ENCODE data around the gene PIGU.

Gene PIGU

DNA sequence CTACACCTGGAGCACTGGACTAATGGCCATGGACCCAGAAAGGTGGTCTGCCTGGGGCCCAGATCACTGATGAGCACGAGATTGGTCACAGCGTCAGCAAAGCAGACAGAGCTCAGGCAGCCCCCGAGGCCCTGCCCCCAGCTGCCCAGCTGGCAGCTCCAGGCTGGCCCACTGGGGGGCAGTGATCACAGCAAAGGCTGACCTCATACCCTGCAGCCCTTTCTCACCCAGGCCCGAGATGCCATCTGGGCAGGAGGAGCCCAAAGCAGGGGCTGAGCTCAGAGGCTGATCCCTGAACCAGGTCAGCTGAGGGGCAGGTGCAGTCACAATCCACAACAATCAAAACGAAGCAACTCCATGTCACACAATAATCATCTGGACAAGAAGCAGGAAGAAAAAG lies 114.3 kb downstream of the PIGU start:
- Histone ChIP-seq H3K36me3 (ENCODE audit: control insufficient read depth, insufficient read depth, low read length) (no peaks in the 10 kb centered on the region), H3K9me3 (ENCODE audit: control insufficient read depth, insufficient read depth, low read length) (no peaks in the 10 kb centered on the region), H3K27ac (ENCODE audit: low read depth, low read length) (no peak overlapping the region), H3K27me3 (ENCODE audit: control insufficient read depth, insufficient read depth, low read length) (no peaks in the 10 kb centered on the region), H3K4me3 (ENCODE audit: low read depth, low read length) (no peak overlapping the region), H3K4me1 (ENCODE audit: control insufficient read depth, insufficient read depth, low read length) (peaks cover under 1% of the 10 kb centered on the region; the same call in 1 of the 2 replicates), H3K9ac (ENCODE audit: low read depth, low read length) (no peak overlapping the region)

GRCh38 chr20:34561661-34562060 lies 115.2 kb downstream of the PIGU start:
- Histone ChIP-seq H3K27me3 (ENCODE audit: control insufficient read depth, insufficient read depth, low read length) (no peaks in the 10 kb centered on the region), H3K27ac (ENCODE audit: low read depth, low read length) (no peak overlapping the region), H3K4me3 (ENCODE audit: low read depth, low read length) (no peak overlapping the region), H3K36me3 (ENCODE audit: control insufficient read depth, insufficient read depth, low read length) (no peaks in the 10 kb centered on the region), H3K4me1 (ENCODE audit: control insufficient read depth, insufficient read depth, low read length) (no peaks in the 10 kb centered on the region), H3K9me3 (ENCODE audit: control insufficient read depth, insufficient read depth, low read length) (no peaks in the 10 kb centered on the region), H3K9ac (ENCODE audit: low read depth, low read length) (no peak overlapping the region)

DNA sequence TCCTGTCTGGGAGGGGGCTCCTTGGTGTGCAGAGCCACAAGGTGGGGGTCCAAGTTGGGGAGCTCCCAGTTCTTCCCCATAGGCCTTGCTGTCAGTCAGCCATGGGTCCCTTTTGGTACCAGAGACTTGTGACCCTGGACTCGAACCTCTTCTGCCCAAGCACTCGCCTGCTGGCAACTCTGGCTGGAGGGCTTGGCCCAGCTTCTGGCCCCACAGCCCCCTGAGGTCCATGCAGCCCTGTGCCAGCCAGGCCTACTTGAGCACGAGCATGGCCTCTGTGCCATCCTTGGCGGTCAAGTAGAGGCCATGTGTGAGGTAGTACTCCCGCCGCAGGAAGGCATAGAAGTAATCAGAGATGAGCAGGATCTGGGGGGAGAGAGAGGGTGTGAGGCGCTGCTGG lies 116.3 kb downstream of the PIGU start:
- Histone ChIP-seq H3K4me3 (ENCODE audit: low read depth, low read length) (no peak overlapping the region), H3K27ac (ENCODE audit: low read depth, low read length) (no peak overlapping the region), H3K4me1 (ENCODE audit: control insufficient read depth, insufficient read depth, low read length) (no peaks in the 10 kb centered on the region), H3K9me3 (ENCODE audit: control insufficient read depth, insufficient read depth, low read length) (no peaks in the 10 kb centered on the region), H3K27me3 (ENCODE audit: control insufficient read depth, insufficient read depth, low read length) (no peaks in the 10 kb centered on the region), H3K36me3 (ENCODE audit: control insufficient read depth, insufficient read depth, low read length) (no peaks in the 10 kb centered on the region), H3K9ac (ENCODE audit: low read depth, low read length) (no peak overlapping the region)

- no peaks in the 10 kb centered on the region for H3K9me3 ChIP-seq (ENCODE audit: control insufficient read depth, insufficient read depth, low read length)
- no peak overlapping the region for H3K4me3 ChIP-seq (ENCODE audit: low read depth, low read length)
Measured at GRCh38 chr20:34560141-34560523, 116.8 kb downstream of the PIGU start.

DNA sequence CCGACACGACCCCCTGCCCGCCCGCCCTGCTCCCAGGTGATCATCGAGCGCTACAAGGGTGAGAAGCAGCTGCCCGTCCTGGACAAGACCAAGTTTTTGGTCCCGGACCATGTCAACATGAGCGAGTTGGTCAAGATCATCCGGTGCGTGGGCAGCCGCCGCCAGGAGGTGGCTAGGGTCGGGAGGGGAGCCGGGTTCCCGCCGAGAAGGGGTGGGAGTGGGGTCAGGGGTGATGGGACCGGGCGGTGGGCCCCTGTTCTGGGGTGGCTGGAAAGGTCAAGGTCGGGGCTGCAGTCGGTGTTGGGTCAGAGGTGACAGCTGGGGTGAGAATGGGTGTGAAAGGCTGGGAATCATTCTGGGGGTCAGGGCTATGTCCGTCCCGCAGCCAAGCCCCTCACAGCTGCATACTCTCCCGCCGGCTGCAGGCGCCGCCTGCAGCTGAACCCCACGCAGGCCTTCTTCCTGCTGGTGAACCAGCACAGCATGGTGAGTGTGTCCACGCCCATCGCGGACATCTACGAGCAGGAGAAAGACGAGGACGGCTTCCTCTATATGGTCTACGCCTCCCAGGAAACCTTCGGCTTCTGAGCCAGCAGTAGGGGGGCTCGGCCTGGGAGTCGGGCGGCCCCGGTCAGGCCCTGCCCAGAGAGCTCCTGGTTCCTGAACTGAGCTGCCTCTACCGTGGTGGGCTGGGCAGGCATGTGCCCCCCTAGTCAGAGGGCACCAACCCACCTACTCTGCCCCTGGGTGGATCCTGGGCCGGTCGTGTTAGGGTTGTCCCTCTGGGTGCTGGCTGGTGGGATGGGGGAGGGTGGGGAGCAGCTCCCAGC lies 117.4 kb downstream of the PIGU start:
- Histone ChIP-seq H3K4me3 (ENCODE audit: low read depth, low read length) (peak overlapping the region; percentile 69), H3K36me3 (ENCODE audit: control insufficient read depth, insufficient read depth, low read length) (no peaks in the 10 kb centered on the region), H3K9me3 (ENCODE audit: control insufficient read depth, insufficient read depth, low read length) (no peaks in the 10 kb centered on the region), H3K9ac (ENCODE audit: low read depth, low read length) (no peak overlapping the region), H3K27ac (ENCODE audit: low read depth, low read length) (no peak overlapping the region), H3K4me1 (ENCODE audit: control insufficient read depth, insufficient read depth, low read length) (no peaks in the 10 kb centered on the region), H3K27me3 (ENCODE audit: control insufficient read depth, insufficient read depth, low read length) (no peaks in the 10 kb centered on the region)

More at GRCh38 chr20:34560141-34560523, 116.8 kb downstream of the PIGU start:
- no peak overlapping the region for H3K9ac ChIP-seq (ENCODE audit: low read depth, low read length)
- H3K36me3 ChIP-seq (ENCODE audit: control insufficient read depth, insufficient read depth, low read length) = no peaks in the 10 kb centered on the region
- H3K4me1 ChIP-seq (ENCODE audit: control insufficient read depth, insufficient read depth, low read length) = no peaks in the 10 kb centered on the region
- no peak overlapping the region for H3K27ac ChIP-seq (ENCODE audit: low read depth, low read length)
- no peaks in the 10 kb centered on the region for H3K27me3 ChIP-seq (ENCODE audit: control insufficient read depth, insufficient read depth, low read length)

GRCh38 chr20:34558320-34559218 lies 118.3 kb downstream of the PIGU start, which contains the start of gene MAP1LC3A:
TSS of gene MAP1LC3A (plus strand) at chr20:34558718. CDS start at chr20:34558869, 151 bp downstream.
- peak within 1 kb of the TSS; percentile 59 for H3K27ac ChIP-seq (ENCODE audit: low read depth, low read length)

GRCh38 chr20:34557936-34558319 lies 119.0 kb downstream of the PIGU start:
- Histone ChIP-seq H3K4me1 (ENCODE audit: control insufficient read depth, insufficient read depth, low read length) (no peaks in the 10 kb centered on the region), H3K36me3 (ENCODE audit: control insufficient read depth, insufficient read depth, low read length) (no peaks in the 10 kb centered on the region), H3K9ac (ENCODE audit: low read depth, low read length) (peak overlapping the region; percentile 42), H3K4me3 (ENCODE audit: low read depth, low read length) (peak overlapping the region; percentile 69), H3K27me3 (ENCODE audit: control insufficient read depth, insufficient read depth, low read length) (no peaks in the 10 kb centered on the region), H3K27ac (ENCODE audit: low read depth, low read length) (no peak overlapping the region), H3K9me3 (ENCODE audit: control insufficient read depth, insufficient read depth, low read length) (no peaks in the 10 kb centered on the region)

More at GRCh38 chr20:34558320-34559218, 118.3 kb downstream of the PIGU start, which contains the start of gene MAP1LC3A:
- H3K9ac ChIP-seq (ENCODE audit: low read depth, low read length) = peak within 1 kb of the TSS; percentile 62
- H3K4me3 ChIP-seq (ENCODE audit: low read depth, low read length) = peak within 1 kb of the TSS; percentile 69
- H3K27me3 ChIP-seq (ENCODE audit: control insufficient read depth, insufficient read depth, low read length) = no peaks in the 10 kb centered on the region
- no peaks in the 10 kb centered on the region for H3K36me3 ChIP-seq (ENCODE audit: control insufficient read depth, insufficient read depth, low read length)
- H3K9me3 ChIP-seq (ENCODE audit: control insufficient read depth, insufficient read depth, low read length) = no peaks in the 10 kb centered on the region
- H3K4me1 ChIP-seq (ENCODE audit: control insufficient read depth, insufficient read depth, low read length) = no peaks in the 10 kb centered on the region

- H3K4me1 ChIP-seq (ENCODE audit: control insufficient read depth, insufficient read depth, low read length) = no peaks in the 10 kb centered on the region
Measured at GRCh38 chr20:34553366-34553867, 123.5 kb downstream of the PIGU start.

DNA sequence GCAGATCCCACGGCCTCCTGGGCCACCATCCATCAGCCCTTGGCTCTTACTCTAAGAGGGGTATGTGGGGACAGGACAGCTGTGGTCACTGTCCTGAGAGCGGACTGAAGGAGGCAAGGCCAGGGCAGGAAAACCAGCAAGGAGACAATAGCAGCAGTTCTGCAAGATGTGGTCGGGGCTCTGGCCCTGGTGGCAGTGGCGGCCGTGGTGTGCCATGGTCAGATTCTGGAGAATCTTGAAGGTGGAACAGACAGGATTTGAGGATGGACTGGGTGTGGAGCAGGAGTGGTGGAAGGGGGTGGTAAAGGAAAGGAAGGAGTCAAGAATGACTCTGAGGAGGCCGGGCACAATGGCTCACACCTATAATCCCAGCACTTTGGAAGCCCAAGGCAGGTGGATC lies 124.3 kb downstream of the PIGU start:
- H3K36me3 ChIP-seq (ENCODE audit: control insufficient read depth, insufficient read depth, low read length) = no peaks in the 10 kb centered on the region
- no peaks in the 10 kb centered on the region for H3K4me1 ChIP-seq (ENCODE audit: control insufficient read depth, insufficient read depth, low read length)
- no peak overlapping the region for H3K9ac ChIP-seq (ENCODE audit: low read depth, low read length)
- no peaks in the 10 kb centered on the region for H3K27me3 ChIP-seq (ENCODE audit: control insufficient read depth, insufficient read depth, low read length)
- no peaks in the 10 kb centered on the region for H3K9me3 ChIP-seq (ENCODE audit: control insufficient read depth, insufficient read depth, low read length)
- no peak overlapping the region for H3K27ac ChIP-seq (ENCODE audit: low read depth, low read length)
- no peak overlapping the region for H3K4me3 ChIP-seq (ENCODE audit: low read depth, low read length)

More at GRCh38 chr20:34553366-34553867, 123.5 kb downstream of the PIGU start:
- Histone ChIP-seq H3K27me3 (ENCODE audit: control insufficient read depth, insufficient read depth, low read length) (no peaks in the 10 kb centered on the region), H3K27ac (ENCODE audit: low read depth, low read length) (no peak overlapping the region), H3K9ac (ENCODE audit: low read depth, low read length) (no peak overlapping the region), H3K36me3 (ENCODE audit: control insufficient read depth, insufficient read depth, low read length) (no peaks in the 10 kb centered on the region), H3K4me3 (ENCODE audit: low read depth, low read length) (no peak overlapping the region), H3K9me3 (ENCODE audit: control insufficient read depth, insufficient read depth, low read length) (no peaks in the 10 kb centered on the region)

DNA sequence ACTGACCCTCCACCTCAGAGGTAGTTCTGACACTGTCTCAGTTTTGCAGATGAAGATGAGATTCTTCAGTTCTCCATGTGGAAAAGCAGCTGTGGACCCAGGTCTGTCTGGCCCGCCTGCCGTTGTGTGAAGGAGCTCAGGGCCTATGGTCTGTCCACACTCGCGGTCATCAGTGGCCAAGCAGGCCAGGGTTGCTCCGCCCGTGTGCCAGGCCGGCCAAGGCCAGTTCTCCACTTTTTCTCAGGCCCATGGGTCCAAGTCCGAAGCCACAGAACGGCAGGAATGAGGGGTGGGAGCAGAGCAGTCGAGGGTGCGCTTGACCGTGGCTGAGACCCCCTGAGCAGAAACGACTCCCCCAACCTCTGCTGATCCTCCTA lies 127.0 kb downstream of the PIGU start:
- H3K27me3 ChIP-seq (ENCODE audit: control insufficient read depth, insufficient read depth, low read length) = no peaks in the 10 kb centered on the region
- H3K4me1 ChIP-seq (ENCODE audit: control insufficient read depth, insufficient read depth, low read length) = 0 out of 2 replicates have a peak, but pooled peaks cover under 1% of the 10 kb centered on the region
- H3K9ac ChIP-seq (ENCODE audit: low read depth, low read length) = no peak overlapping the region
- no peak overlapping the region for H3K27ac ChIP-seq (ENCODE audit: low read depth, low read length)
- no peaks in the 10 kb centered on the region for H3K9me3 ChIP-seq (ENCODE audit: control insufficient read depth, insufficient read depth, low read length)
- no peak overlapping the region for H3K4me3 ChIP-seq (ENCODE audit: low read depth, low read length)
- no peaks in the 10 kb centered on the region for H3K36me3 ChIP-seq (ENCODE audit: control insufficient read depth, insufficient read depth, low read length)

Data from HUES48 (cell line).